KMS-11 (cell line): Measurements from ENCODE around the gene CAMKMT.

Source experiments
- H2AFZ ChIP-seq: fragments of 200-600 bp; sonication (generic); 2 replicates; pipeline ENCODE4 v1.6.1; 2016; ENCODE audit warnings: antibody characterized with exemption, mixed run types, low read depth
- H3K27ac ChIP-seq: fragments of 200-600 bp; sonication (generic); 2 replicates; pipeline ENCODE4 v1.6.1; 2016; ENCODE audit warnings: mild to moderate bottlenecking, mixed run types
- H3K27me3 ChIP-seq: fragments of 200-600 bp; sonication (generic); 2 replicates; pipeline ENCODE4 v1.6.1; 2017; ENCODE audit warnings: mild to moderate bottlenecking, low read depth, mixed run types, moderate library complexity; ENCODE audit not compliant: insufficient read depth
- H3K36me3 ChIP-seq: fragments of 200-600 bp; sonication (generic); 2 replicates; pipeline ENCODE4 v1.6.1; 2017; ENCODE audit warnings: mild to moderate bottlenecking, mixed run types; ENCODE audit not compliant: insufficient read depth
- H3K4me1 ChIP-seq: fragments of 200-600 bp; sonication (generic); 2 replicates; pipeline ENCODE4 v1.6.1; 2016; ENCODE audit warnings: mild to moderate bottlenecking, low read depth, mixed run types; ENCODE audit not compliant: poor library complexity, severe bottlenecking
- H3K4me2 ChIP-seq: fragments of 200-600 bp; sonication (generic); 2 replicates; pipeline ENCODE4 v1.7.0; 2016; ENCODE audit warnings: mild to moderate bottlenecking, mixed run types
- H3K4me3 ChIP-seq: fragments of 200-600 bp; sonication (generic); IDR thresholded peaks from 2 replicates; pipeline ENCODE4 v1.6.1; 2017; ENCODE audit warnings: low read depth, low read length, mixed read lengths; ENCODE audit not compliant: insufficient read depth
- H3K79me2 ChIP-seq: fragments of 200-600 bp; sonication (generic); 2 replicates; pipeline ENCODE4 v1.6.1; 2016; ENCODE audit warnings: low read depth, mixed run types; ENCODE audit not compliant: insufficient read depth
- H3K9ac ChIP-seq: fragments of 200-600 bp; sonication (generic); 2 replicates; pipeline ENCODE4 v1.6.1; 2016; ENCODE audit warnings: mild to moderate bottlenecking, mixed run types
- H4K20me1 ChIP-seq: fragments of 200-600 bp; sonication (generic); 2 replicates; pipeline ENCODE4 v1.6.1; 2016; ENCODE audit warnings: mild to moderate bottlenecking, mixed run types; ENCODE audit not compliant: insufficient read depth
- TF ChIP-seq, protein P1 (sequence below): fragments of 200-600 bp; sonication (generic); conservative IDR thresholded peaks from 2 replicates; pipeline ENCODE4 v1.6.1; 2017; ENCODE audit warnings: low read depth, mild to moderate bottlenecking, antibody characterized with exemption, low read length, moderate library complexity, mixed read lengths

CAMKMT gene

DNA sequence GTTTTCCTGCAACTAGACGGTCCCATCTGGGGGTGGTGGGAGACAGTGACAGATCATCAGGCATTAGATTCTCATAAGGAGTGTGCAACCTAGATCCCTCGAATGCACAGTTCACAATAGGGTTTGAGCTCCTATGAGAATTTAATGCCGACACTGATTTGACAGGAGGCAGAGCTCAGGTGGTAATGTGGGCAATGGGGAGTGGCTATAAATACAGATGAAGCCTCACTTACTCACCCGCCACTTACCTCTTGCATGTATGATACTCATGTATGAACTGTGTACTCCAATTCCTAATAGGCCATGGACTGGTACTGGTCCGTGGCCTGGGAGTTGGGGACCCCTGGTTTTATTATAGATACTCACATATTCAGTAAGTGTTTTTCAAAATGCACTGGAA lies 457.3 kb downstream of the CAMKMT start:
- Histone ChIP-seq H4K20me1 (no peaks in the 10 kb centered on the region), H2AFZ (no peak overlapping the region), H3K4me2 (no peak overlapping the region), H3K9ac (no peak overlapping the region), H3K4me3 (no peak overlapping the region), H3K27ac (no peak overlapping the region), H3K36me3 (no peaks in the 10 kb centered on the region), H3K79me2 (no peaks in the 10 kb centered on the region), H3K4me1 (no peaks in the 10 kb centered on the region), H3K27me3 (no peaks in the 10 kb centered on the region)
- TF ChIP-seq, protein P1, sequence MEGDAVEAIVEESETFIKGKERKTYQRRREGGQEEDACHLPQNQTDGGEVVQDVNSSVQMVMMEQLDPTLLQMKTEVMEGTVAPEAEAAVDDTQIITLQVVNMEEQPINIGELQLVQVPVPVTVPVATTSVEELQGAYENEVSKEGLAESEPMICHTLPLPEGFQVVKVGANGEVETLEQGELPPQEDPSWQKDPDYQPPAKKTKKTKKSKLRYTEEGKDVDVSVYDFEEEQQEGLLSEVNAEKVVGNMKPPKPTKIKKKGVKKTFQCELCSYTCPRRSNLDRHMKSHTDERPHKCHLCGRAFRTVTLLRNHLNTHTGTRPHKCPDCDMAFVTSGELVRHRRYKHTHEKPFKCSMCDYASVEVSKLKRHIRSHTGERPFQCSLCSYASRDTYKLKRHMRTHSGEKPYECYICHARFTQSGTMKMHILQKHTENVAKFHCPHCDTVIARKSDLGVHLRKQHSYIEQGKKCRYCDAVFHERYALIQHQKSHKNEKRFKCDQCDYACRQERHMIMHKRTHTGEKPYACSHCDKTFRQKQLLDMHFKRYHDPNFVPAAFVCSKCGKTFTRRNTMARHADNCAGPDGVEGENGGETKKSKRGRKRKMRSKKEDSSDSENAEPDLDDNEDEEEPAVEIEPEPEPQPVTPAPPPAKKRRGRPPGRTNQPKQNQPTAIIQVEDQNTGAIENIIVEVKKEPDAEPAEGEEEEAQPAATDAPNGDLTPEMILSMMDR, result no peak

- no peaks in the 10 kb centered on the region for H3K79me2 ChIP-seq
- H3K36me3 ChIP-seq, result no peaks in the 10 kb centered on the region
- no peak overlapping the region for H3K9ac ChIP-seq
- H4K20me1 ChIP-seq, result no peaks in the 10 kb centered on the region
- H3K4me2 ChIP-seq, result no peak overlapping the region
- H3K4me1 ChIP-seq, result no peaks in the 10 kb centered on the region
- no peak overlapping the region for H3K27ac ChIP-seq
- H3K4me3 ChIP-seq, result no peak overlapping the region
- TF ChIP-seq, protein P1, result no peak
- H3K27me3 ChIP-seq, result no peaks in the 10 kb centered on the region
- no peak overlapping the region for H2AFZ ChIP-seq
Measured at GRCh38 chr2:44821500-44821899, 459.8 kb downstream of the CAMKMT start.

- H3K27me3 ChIP-seq, result no peaks in the 10 kb centered on the region
- no peak overlapping the region for H3K27ac ChIP-seq
- no peaks in the 10 kb centered on the region for H3K4me1 ChIP-seq
- H4K20me1 ChIP-seq, result no peaks in the 10 kb centered on the region
- no peaks in the 10 kb centered on the region for H3K79me2 ChIP-seq
- TF ChIP-seq, protein P1, result no peak
- H3K9ac ChIP-seq, result no peak overlapping the region
- no peak overlapping the region for H3K4me2 ChIP-seq
- no peaks in the 10 kb centered on the region for H3K36me3 ChIP-seq
- H2AFZ ChIP-seq, result no peak overlapping the region
- H3K4me3 ChIP-seq, result no peak overlapping the region
Measured at GRCh38 chr2:44822174-44822573, 460.4 kb downstream of the CAMKMT start.
